ENCODE measurements around the gene CTNNBL1. TPM values are rescaled to one million over a fixed set of nuclear protein-coding genes. Genes with fewer than 3 reads are reported as not detected.
A peak's percentile ranks its signal among the peaks of the same experiment; 100 is the strongest.

CTNNBL1 gene
- total RNA-seq, 2 donors from 2014 or later: 59.0 to 91.3 TPM

DNA sequence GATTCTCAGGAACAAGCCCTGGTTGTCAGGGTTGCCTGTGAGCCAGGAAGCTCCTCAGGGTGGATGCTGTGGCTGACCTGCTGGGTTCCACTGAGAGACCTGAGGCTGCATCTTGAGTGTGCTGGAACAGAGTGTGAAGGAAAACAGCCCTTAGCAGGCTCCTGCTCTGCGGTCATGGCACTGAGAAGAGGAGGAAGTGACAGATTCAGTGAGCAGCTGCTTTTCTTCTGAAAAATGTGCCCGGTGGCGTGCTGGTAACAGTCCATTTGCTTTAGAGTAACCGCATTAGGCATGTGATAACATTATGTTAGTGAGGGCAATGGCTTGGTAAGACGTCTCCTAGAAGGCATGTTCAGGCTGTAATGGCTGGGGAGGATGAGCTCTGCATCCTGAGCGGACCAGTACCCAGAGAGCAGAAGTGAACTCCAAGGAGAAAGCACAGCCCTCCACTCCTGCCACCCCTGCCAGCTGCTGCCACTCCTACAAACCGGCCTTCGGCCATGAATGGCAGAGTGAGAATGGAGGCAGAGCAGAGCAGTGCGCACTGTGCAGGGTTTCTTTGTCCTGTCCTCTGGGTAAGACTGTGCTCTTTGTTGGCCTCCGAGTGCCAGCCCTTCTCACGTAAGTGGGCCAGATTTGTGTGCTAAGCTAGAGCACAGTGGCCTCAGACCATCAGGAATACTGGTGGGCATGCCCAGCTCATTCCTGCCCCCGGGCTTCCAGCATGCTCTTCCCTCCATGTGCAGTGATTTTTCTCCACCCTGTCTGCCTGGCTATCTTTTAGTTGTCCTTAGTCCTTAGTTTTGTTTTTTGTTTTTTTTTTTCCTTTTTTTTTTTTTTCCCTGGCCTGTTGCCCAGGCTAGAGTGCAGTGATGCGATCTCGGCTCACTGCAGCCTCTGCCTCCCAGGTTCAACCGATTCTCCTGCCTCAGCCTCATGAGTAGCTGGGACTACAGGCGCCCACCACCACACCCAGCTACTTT is 111.0 kb downstream of the CTNNBL1 start:
- H3K27ac Mint-ChIP-seq: no peak overlapping the region
- H3K27me3 Mint-ChIP-seq: no peaks in the 10 kb centered on the region
- no peak overlapping the region for H3K4me3 Mint-ChIP-seq
- H3K9me3 Mint-ChIP-seq: no peaks in the 10 kb centered on the region
- no peak for ATAC-seq (replicated peaks)
- no peaks in the 10 kb centered on the region for H3K4me1 Mint-ChIP-seq
- peaks cover 68% of the 10 kb centered on the region for H3K36me3 Mint-ChIP-seq (ENCODE audit: low read depth)

DNA sequence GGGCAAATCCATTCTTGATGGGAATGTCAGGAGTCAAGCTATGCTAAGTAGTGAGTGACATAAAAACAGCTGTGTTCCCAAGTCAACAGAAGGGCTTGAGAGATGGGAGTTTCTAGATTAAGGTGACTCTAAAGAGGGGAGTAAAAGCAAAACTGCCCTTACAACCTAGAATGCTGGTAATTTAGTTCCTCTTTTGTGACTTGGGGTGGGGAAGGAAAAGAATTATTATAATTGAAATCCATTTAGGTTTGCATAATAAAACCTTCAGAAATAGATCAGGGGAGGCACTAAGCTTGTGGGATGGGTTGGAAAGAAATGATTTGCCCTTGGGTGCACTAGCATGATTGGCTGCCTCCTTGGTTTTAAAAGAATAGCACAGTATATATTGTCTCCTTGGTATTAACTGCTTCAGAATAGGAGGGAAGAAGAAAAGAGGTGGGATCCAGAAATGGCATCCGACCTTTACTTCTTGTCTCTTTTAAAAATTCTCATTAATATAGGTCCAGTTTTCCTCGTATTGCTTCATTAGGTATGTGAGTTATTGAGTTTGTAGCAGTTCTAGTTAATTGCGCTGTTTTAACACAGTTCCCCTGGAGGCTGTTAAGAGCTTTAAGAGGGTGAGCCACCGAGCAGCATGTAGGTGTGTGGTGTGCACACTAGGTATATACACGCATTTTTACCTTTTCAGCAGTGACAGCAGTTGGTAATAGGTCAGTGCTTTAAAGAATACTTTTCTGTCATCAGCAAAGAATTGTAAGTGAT is 113.8 kb downstream of the CTNNBL1 start:
- no peaks in the 10 kb centered on the region for H3K9me3 Mint-ChIP-seq
- no peak overlapping the region for H3K27ac Mint-ChIP-seq
- H3K4me3 Mint-ChIP-seq: no peak overlapping the region
- no peak for ATAC-seq (replicated peaks)
- no peaks in the 10 kb centered on the region for H3K4me1 Mint-ChIP-seq
- peaks cover 59% of the 10 kb centered on the region for H3K36me3 Mint-ChIP-seq (ENCODE audit: low read depth)
- no peaks in the 10 kb centered on the region for H3K27me3 Mint-ChIP-seq

DNA sequence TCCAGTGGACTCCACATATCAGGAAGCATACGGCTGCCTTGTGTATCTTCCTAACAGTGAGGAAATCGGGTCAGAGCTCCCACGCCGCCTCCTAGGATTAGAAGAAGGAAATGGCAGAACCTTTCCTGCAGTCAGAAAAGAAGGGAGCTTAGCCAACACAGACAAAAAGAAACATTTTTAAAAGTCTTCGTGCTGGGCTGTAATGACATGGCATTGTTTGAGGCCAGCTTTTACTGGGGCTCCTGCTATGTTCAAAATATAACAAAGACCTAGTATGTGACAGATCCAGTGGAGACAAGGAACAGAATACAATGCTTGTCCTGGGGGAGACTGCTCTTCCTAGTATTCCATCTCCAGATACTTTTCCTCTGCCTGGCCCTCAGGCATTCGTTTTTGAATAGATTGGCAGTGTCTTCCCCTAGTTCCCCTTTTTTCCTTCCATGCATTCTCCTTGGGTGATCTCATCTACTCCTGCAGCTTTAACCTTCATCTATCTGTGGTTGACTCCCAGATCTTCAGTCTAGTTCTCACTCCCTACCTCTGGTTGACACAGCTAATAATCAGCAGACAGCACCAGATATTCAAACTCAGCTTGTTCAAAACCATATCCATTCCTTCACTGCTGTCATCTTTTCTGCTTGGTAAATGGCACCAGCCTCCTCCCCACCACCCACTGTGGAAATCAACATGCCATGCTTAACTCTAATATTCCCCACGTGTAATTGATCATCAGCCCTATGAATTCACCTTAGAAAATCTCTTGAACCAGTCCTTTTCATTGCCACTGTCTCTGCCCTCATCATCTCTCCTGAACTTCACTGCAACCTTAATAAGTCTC is 114.6 kb downstream of the CTNNBL1 start:
- Mint-ChIP-seq H3K27me3 (no peaks in the 10 kb centered on the region), H3K4me1 (no peaks in the 10 kb centered on the region), H3K36me3 (ENCODE audit: low read depth) (peaks cover 51% of the 10 kb centered on the region), H3K27ac (no peak overlapping the region), H3K4me3 (no peak overlapping the region), H3K9me3 (no peaks in the 10 kb centered on the region)
- no peak for ATAC-seq (replicated peaks)

DNA sequence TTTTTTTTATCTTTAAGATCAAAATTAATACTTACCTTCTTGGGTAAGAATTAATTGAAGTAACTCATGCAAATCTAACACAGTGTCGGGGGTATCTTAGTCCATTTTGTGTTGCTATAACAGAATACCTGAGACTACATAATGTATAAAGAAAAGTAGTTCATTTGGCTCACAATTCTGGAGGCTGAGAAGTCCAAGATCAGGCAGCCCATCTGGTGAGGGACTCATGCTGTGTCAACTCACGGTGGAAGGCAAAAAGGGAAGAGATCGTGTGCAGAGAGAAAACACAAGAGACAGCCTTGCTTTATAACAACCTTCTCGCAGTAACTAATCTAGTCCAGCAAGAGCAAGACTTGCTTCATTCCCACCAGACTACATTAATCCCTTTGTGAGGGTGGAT is 116.2 kb downstream of the CTNNBL1 start:
- H3K27me3 Mint-ChIP-seq: no peaks in the 10 kb centered on the region
- no peak overlapping the region for H3K27ac Mint-ChIP-seq
- H3K4me3 Mint-ChIP-seq: no peak overlapping the region
- H3K4me1 Mint-ChIP-seq: no peaks in the 10 kb centered on the region
- H3K36me3 Mint-ChIP-seq (ENCODE audit: low read depth): peaks cover 35% of the 10 kb centered on the region
- H3K9me3 Mint-ChIP-seq: no peaks in the 10 kb centered on the region
- no peak for ATAC-seq (replicated peaks)

DNA sequence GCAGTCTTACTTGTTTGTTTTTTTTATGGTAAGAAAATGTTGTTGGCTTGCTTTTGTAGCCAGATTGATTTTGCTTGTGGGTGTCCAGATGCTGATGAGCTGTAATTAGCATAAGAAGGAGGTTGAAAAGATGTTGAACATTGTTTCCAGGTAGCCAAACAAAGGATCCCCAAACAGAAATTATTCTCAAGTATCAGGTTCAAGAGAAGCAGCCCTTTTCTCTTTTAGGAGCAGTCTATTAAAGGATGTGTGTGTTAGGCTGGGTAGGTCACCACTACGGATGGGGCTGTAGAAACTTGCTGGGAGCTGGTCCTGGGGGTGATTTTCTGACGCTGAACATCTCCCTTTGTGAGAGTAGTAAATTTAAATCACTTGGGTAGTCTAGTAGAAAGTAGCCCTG is 122.2 kb downstream of the CTNNBL1 start:
- no peak overlapping the region for H3K27ac Mint-ChIP-seq
- H3K4me1 Mint-ChIP-seq: peaks cover 8% of the 10 kb centered on the region
- ATAC-seq (replicated peaks): no peak
- no peaks in the 10 kb centered on the region for H3K27me3 Mint-ChIP-seq
- H3K36me3 Mint-ChIP-seq (ENCODE audit: low read depth): peaks cover 12% of the 10 kb centered on the region
- H3K4me3 Mint-ChIP-seq: no peak overlapping the region
- no peaks in the 10 kb centered on the region for H3K9me3 Mint-ChIP-seq

DNA sequence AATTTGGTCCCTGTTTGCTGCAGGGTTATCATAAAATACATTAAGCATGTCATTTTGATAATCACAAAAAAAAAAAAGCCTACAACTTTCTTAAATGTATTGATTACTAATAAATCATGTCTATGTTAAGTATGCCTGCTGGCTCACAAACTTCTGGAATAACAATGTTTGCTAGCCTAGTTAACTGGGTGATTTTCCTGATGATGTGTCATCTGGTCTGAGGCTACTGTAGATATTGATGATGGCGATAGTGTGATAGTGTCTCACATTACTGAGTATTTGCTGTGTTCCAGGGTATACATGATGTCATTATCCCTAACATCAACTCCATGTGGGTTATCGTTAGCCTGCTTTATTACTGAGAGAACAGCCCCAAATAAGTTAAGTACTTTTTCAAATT is 122.9 kb downstream of the CTNNBL1 start:
- Mint-ChIP-seq H3K27ac (no peak overlapping the region), H3K9me3 (no peaks in the 10 kb centered on the region), H3K27me3 (no peaks in the 10 kb centered on the region), H3K4me3 (no peak overlapping the region), H3K4me1 (peaks cover 8% of the 10 kb centered on the region), H3K36me3 (ENCODE audit: low read depth) (peaks cover 13% of the 10 kb centered on the region)
- no peak for ATAC-seq (replicated peaks)

DNA sequence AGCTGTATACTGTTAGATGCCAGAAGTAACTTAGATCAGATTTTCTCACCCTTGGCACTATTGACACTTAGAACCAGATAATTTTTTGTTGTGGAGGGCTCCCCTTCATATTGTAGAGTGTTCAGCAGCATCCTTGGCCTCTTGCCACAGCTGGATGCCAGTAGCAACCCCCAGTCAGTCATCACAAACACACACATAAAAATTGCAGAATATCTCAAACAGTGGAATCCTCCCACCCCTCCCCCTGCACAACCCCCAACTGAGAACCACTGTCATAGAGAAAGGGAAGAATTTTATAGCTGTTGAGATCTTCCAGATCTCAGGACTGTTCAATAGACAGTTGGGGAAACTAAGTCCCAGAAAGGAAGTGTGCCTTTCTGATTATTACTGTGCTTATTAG is 127.9 kb downstream of the CTNNBL1 start:
- no peaks in the 10 kb centered on the region for H3K27me3 Mint-ChIP-seq
- H3K27ac Mint-ChIP-seq: no peak overlapping the region
- H3K4me3 Mint-ChIP-seq: no peak overlapping the region
- peaks cover 17% of the 10 kb centered on the region for H3K4me1 Mint-ChIP-seq
- H3K36me3 Mint-ChIP-seq (ENCODE audit: low read depth): peaks cover 13% of the 10 kb centered on the region
- no peak for ATAC-seq (replicated peaks)
- H3K9me3 Mint-ChIP-seq: no peaks in the 10 kb centered on the region

DNA sequence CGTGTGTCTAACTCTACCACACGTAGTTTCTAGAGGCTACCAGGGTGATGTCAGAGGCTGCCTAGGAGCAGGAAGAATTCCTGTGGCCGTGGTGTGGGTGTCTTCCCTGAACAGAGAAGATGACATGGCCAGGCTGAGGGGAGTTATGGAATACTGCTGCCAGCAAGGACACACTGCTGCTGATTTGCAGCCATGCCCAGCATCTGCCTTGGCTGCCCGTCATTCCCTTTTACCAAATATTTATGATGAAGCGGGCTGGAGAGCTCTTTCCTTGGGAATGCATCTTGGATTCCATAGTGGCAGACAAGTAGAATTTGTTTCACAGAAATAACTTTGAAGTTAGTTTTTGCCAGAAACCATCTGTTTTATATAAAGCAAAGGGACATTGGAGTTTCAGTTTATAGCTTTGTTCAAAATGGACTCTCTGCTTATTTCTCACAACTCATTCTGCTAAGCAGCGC is 128.3 kb downstream of the CTNNBL1 start:
- H3K27me3 Mint-ChIP-seq: no peaks in the 10 kb centered on the region
- H3K36me3 Mint-ChIP-seq (ENCODE audit: low read depth): peaks cover 13% of the 10 kb centered on the region

DNA sequence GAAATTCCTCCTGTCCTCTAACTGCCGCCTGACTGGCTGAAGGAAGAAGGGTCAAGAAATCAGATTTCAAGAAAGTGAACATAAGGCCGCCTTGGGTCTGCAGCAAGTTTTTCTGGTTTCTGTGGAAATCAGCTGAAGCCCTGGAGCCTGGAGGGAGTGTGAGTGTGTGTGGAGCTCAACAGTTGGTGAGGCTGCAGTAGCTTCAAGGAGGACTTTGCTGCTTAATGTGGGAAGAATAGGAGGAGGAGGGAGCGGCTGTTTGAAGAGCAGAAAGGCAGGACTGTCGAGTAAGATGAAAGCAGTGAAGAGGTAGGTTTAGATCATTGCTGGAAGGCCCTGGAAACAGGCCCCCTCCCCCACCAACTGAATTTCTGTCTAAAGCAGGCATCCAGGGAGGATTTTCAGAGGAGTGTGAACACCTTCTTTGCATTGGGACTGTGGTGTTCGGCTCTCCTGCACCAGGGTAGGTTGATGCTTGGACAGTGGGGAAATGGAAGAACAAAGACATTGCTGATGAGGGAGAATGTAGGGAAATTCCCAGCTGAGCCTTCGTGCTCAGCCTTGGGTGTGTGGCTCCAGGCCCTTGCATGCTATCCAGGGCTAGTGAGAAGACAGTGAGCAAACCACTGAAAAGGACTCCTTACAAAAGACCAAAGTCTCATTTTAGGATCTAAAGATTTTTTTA is 129.6 kb downstream of the CTNNBL1 start:
- ATAC-seq (replicated peaks): peak; percentile 64
- Mint-ChIP-seq H3K36me3 (ENCODE audit: low read depth) (peaks cover 13% of the 10 kb centered on the region), H3K27me3 (no peaks in the 10 kb centered on the region), H3K27ac (peak overlapping the region; percentile 69), H3K9me3 (no peaks in the 10 kb centered on the region), H3K4me1 (peaks cover 21% of the 10 kb centered on the region), H3K4me3 (no peak overlapping the region)

More for the DNA sequence above, 128.3 kb downstream of the CTNNBL1 start:
- Mint-ChIP-seq H3K9me3 (no peaks in the 10 kb centered on the region), H3K4me3 (no peak overlapping the region), H3K27ac (no peak overlapping the region), H3K4me1 (peaks cover 20% of the 10 kb centered on the region)
- ATAC-seq (replicated peaks): no peak

DNA sequence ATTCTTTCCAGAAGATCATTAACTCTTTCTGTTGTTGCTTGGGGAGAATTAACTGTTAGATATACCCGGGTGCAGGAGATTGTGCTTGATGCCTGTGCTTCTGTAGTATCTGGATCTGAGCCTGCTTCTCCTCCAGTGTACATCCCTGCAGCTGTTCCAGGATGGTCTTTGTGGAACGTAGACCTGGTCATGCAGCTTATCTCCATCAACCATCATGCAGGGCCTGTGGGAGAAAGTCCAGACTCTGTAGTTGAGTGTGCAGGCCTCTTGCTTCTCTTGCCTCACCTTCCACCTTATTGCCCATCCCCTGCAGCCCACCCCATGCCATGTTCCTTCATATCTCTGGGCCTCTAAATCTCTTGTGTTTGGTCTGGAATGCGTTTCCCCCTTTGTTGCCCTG is 133.8 kb downstream of the CTNNBL1 start:
- H3K9me3 Mint-ChIP-seq: no peaks in the 10 kb centered on the region
- H3K36me3 Mint-ChIP-seq (ENCODE audit: low read depth): no peaks in the 10 kb centered on the region
- H3K4me3 Mint-ChIP-seq: no peak overlapping the region
- no peak for ATAC-seq (replicated peaks)
- H3K27ac Mint-ChIP-seq: no peak overlapping the region
- peaks cover 23% of the 10 kb centered on the region for H3K4me1 Mint-ChIP-seq
- H3K27me3 Mint-ChIP-seq: no peaks in the 10 kb centered on the region

DNA sequence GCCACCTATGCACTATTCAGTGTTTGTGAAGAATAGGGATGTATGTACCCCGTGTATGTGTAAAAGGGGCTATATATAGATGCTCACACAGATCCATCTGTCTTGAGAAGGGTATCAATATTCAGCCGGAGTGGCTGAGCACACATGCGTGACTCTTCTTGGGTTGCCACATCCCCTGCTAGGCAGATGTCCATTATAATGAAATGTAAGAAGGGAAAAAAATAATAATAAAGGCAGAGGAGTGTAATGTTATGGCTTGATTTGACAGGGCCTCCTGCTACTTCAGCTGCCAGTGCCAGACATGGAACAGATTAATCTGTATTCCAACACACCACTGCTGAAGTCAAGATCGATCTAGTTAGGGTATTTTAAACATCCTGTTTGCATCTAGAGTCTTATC is 134.9 kb downstream of the CTNNBL1 start:
- Mint-ChIP-seq H3K27me3 (no peaks in the 10 kb centered on the region), H3K4me1 (peaks cover 15% of the 10 kb centered on the region), H3K36me3 (ENCODE audit: low read depth) (no peaks in the 10 kb centered on the region), H3K9me3 (no peaks in the 10 kb centered on the region), H3K27ac (no peak overlapping the region), H3K4me3 (no peak overlapping the region)
- no peak for ATAC-seq (replicated peaks)

DNA sequence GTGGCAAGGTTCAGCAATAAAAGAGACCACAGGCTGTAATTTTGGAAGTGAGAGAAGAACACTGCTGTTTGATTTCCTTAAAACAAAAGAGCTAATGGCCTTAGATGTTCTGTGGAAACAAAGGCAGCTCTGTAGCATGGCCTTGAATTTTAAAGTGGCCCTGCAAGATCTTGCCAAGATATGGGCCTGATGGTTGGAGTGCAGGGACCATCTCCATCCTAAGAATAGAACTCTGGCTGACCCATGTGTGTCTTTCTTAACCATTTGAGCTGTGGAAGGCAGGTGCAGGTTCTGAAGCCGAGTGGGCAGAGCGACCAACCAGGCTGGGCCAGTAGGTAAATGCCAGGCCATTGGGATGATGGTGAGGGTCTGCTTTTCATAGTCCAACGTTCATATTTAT is 135.3 kb downstream of the CTNNBL1 start:
- Mint-ChIP-seq H3K9me3 (no peaks in the 10 kb centered on the region), H3K27ac (no peak overlapping the region), H3K4me1 (peaks cover 14% of the 10 kb centered on the region), H3K36me3 (ENCODE audit: low read depth) (no peaks in the 10 kb centered on the region), H3K27me3 (no peaks in the 10 kb centered on the region), H3K4me3 (no peak overlapping the region)
- ATAC-seq (replicated peaks): no peak

DNA sequence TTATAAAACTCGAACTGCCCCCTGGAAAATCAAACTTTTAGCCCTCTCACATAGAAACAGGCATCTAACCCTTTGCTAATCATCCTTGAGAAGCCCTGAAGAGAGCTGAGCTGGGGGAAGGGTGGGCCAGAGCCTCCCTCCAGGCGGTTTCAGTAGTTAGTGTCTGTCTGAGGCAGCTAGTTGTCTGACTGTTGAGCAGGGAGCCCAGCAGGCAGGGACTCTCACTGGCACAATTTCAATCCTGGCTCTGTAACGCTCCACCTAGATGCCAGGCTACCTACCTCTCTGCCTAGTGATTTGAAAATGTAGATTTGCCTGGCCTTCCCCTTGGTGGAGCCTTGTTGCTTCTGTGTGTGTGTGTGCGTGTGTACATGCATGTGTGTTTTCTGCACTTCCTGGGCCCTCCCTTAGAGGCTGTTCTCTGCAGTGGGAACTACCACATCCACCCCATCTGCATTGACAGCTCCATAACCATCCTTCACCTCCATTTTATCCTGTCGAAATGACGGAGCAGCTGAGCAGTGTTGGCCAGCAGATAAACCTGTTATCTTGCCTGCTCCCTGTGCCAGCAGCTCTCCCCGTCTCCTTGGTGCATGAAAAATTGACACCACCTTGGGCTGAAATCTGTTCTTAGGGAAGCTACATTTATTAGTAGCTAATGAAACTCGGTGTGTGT is 139.5 kb downstream of the CTNNBL1 start:
- Mint-ChIP-seq H3K27me3 (no peaks in the 10 kb centered on the region), H3K36me3 (ENCODE audit: low read depth) (no peaks in the 10 kb centered on the region), H3K4me3 (no peak overlapping the region), H3K9me3 (no peaks in the 10 kb centered on the region), H3K27ac (no peak overlapping the region), H3K4me1 (peaks cover 20% of the 10 kb centered on the region)
- no peak for ATAC-seq (replicated peaks)

All from activated T-helper 17 cell treated with anti-CD3 and anti-CD28 coated beads, Interleukin-2, amount 50 U/mL, for 72 hours (primary cell).